Measurements from ENCODE around the gene FBXL15.

DNA sequence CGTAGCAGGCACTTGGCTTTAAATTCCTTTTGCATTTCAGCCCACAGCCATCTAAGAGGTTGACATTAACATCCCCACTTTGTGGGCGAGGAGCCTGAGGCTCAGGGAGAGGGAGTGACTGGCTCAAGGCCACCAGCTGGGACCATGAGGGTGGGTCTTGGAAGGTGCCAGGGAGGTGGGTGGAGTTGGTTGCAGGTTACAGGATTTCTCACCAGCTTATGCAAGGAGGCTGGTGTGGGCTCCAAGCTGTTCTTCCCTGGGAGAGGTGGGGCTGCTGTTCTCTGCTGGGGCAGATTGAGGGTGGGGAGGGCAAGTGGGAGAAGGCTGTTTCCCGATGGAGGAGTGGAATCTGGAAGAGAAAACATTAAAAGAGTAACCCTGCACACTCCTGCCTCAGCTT, 44.8 kb downstream of the FBXL15 start:
- TF ChIP-seq, protein P1, sequence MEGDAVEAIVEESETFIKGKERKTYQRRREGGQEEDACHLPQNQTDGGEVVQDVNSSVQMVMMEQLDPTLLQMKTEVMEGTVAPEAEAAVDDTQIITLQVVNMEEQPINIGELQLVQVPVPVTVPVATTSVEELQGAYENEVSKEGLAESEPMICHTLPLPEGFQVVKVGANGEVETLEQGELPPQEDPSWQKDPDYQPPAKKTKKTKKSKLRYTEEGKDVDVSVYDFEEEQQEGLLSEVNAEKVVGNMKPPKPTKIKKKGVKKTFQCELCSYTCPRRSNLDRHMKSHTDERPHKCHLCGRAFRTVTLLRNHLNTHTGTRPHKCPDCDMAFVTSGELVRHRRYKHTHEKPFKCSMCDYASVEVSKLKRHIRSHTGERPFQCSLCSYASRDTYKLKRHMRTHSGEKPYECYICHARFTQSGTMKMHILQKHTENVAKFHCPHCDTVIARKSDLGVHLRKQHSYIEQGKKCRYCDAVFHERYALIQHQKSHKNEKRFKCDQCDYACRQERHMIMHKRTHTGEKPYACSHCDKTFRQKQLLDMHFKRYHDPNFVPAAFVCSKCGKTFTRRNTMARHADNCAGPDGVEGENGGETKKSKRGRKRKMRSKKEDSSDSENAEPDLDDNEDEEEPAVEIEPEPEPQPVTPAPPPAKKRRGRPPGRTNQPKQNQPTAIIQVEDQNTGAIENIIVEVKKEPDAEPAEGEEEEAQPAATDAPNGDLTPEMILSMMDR (IDR thresholded peaks at IDR 0.05): no peak
- no peak for TF ChIP-seq POLR2AphosphoS5 (IDR thresholded peaks at IDR 0.05)
- no peak for TF ChIP-seq EP300 (IDR thresholded peaks at IDR 0.05)
